ENCODE results near the gene DDHD1. TPM values are rescaled to one million over a fixed set of nuclear protein-coding genes. Genes with fewer than 3 reads are reported as not detected.
"Not testable (repeated sequence)": the region's sequence is repeated elsewhere in the genome, so short reads cannot be mapped to it uniquely, and the experiment has no call there.

The DDHD1 gene
- total and polyA plus RNA-seq, 5 donors, result 3.8 to 10.8 (median 9.5) TPM

- DNase-seq, result peak; percentile 28 to 77 (median 42)
- Histone ChIP-seq H3K27me3 (ENCODE audit: control insufficient read depth, insufficient read depth) (no peaks in the 10 kb centered on the region), H3K27ac (ENCODE audit: low read length) (no peak overlapping the region), H3K9me3 (ENCODE audit: control insufficient read depth, low read length) (no peaks in the 10 kb centered on the region), H3K4me1 (ENCODE audit: control insufficient read depth, insufficient read depth, low read length) (no peaks in the 10 kb centered on the region), H3K4me3 (ENCODE audit: low read length) (peak overlapping the region; percentile 68)
- ATAC-seq, result peak in 1 of 2 donors; percentile 2
- 4% methylated on average over 25 of the region's 25 CpGs for WGBS
- intact Hi-C loops (cut with DNase I), result no loop called here
Observed at GRCh38 chr14:53151523-53152183, 1.5 kb downstream of the DDHD1 start.

GRCh38 chr14:53149668-53150316 is 3.3 kb downstream of the DDHD1 start:
- intact Hi-C loops (cut with DNase I), result no loop called here
- DNase-seq (no peak), ATAC-seq (no peak)
- H3K4me1 ChIP-seq (ENCODE audit: control insufficient read depth, insufficient read depth, low read length), result no peaks in the 10 kb centered on the region
- WGBS, result 85% methylated on average over 4 of the region's 4 CpGs
- no peaks in the 10 kb centered on the region for H3K9me3 ChIP-seq (ENCODE audit: control insufficient read depth, low read length)
- no peak overlapping the region for H3K27ac ChIP-seq (ENCODE audit: low read length)
- H3K4me3 ChIP-seq (ENCODE audit: low read length), result no peak overlapping the region
- H3K27me3 ChIP-seq (ENCODE audit: control insufficient read depth, insufficient read depth), result no peaks in the 10 kb centered on the region

GRCh38 chr14:53148671-53149070 is 4.5 kb downstream of the DDHD1 start:
- no peaks in the 10 kb centered on the region for H3K4me1 ChIP-seq (ENCODE audit: control insufficient read depth, insufficient read depth, low read length)
- no peak overlapping the region for H3K4me3 ChIP-seq (ENCODE audit: low read length)
- no peaks in the 10 kb centered on the region for H3K27me3 ChIP-seq (ENCODE audit: control insufficient read depth, insufficient read depth)
- intact Hi-C loops (cut with DNase I), result no loop called here
- no peak overlapping the region for H3K27ac ChIP-seq (ENCODE audit: low read length)
- ATAC-seq (no peak), DNase-seq (no peak)
- H3K9me3 ChIP-seq (ENCODE audit: control insufficient read depth, low read length), result no peaks in the 10 kb centered on the region

- WGBS, result 87% methylated on average over 2 of the region's 2 CpGs
- H3K4me3 ChIP-seq (ENCODE audit: low read length), result no peak overlapping the region
- ATAC-seq (no peak), DNase-seq (no peak)
- H3K27ac ChIP-seq (ENCODE audit: low read length), result no peak overlapping the region
- no peaks in the 10 kb centered on the region for H3K27me3 ChIP-seq (ENCODE audit: control insufficient read depth, insufficient read depth)
- no peaks in the 10 kb centered on the region for H3K9me3 ChIP-seq (ENCODE audit: control insufficient read depth, low read length)
- intact Hi-C loops (cut with DNase I), result no loop called here
- no peaks in the 10 kb centered on the region for H3K4me1 ChIP-seq (ENCODE audit: control insufficient read depth, insufficient read depth, low read length)
Observed at GRCh38 chr14:53147893-53148292, 5.2 kb downstream of the DDHD1 start.

DNA sequence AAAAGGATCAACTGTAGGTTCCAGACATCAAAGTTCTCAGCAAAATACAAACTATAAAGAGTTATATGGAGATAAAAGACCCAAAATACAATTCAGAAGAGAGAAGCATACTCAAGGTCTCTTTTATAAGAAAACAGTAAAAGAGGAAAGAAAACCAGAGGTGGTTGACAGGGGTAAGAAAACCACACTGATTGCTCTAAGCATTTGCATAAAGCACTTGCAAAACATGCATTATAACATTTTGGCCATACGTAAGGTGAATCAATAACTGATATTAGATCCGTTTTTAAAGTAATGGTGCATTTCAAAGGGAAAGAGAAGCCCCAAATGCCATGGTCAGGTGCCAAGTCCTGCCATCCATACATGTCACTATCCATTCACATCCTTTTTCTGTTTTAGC is 5.9 kb downstream of the DDHD1 start:
- 87% methylated on average over 2 of the region's 2 CpGs for WGBS
- no peak overlapping the region for H3K4me3 ChIP-seq (ENCODE audit: low read length)
- no peaks in the 10 kb centered on the region for H3K27me3 ChIP-seq (ENCODE audit: control insufficient read depth, insufficient read depth)
- H3K27ac ChIP-seq (ENCODE audit: low read length), result no peak overlapping the region
- DNase-seq, result no peak
- no peaks in the 10 kb centered on the region for H3K9me3 ChIP-seq (ENCODE audit: control insufficient read depth, low read length)
- no peak for ATAC-seq
- no peaks in the 10 kb centered on the region for H3K4me1 ChIP-seq (ENCODE audit: control insufficient read depth, insufficient read depth, low read length)
- intact Hi-C loops (cut with DNase I), result no loop called here

DNA sequence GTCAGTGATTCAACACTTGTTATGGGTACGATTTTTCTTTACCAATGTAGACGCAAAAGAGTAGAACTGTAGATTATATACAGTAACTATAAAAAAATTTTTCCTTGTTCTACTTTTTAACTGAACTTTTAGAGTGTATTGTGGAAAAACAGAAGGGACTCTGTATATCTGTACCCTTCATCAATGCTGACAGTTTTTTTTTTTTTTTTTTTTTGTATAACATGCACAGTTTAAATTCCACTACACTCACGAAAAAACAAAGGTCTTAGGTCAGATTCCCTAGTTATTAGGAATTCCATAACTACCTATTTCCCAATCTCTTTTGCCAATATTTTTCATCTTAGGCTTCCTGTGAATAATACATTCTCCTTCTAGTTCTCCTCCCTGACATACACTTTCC is 6.4 kb downstream of the DDHD1 start:
- intact Hi-C loops (cut with DNase I), result no loop called here
- H3K4me3 ChIP-seq (ENCODE audit: low read length), result no peak overlapping the region
- ATAC-seq, result no peak
- no peaks in the 10 kb centered on the region for H3K27me3 ChIP-seq (ENCODE audit: control insufficient read depth, insufficient read depth)
- DNase-seq, result no peak
- no peak overlapping the region for H3K27ac ChIP-seq (ENCODE audit: low read length)
- WGBS, result 65% methylated on average over 3 of the region's 3 CpGs
- no peaks in the 10 kb centered on the region for H3K4me1 ChIP-seq (ENCODE audit: control insufficient read depth, insufficient read depth, low read length)
- no peaks in the 10 kb centered on the region for H3K9me3 ChIP-seq (ENCODE audit: control insufficient read depth, low read length)

- ATAC-seq (no peak), DNase-seq (no peak)
- 90% methylated on average over 1 of the region's 1 CpG for WGBS
Observed at GRCh38 chr14:53144244-53144643, 8.9 kb downstream of the DDHD1 start.

GRCh38 chr14:53140585-53140984 is 12.5 kb downstream of the DDHD1 start:
- ATAC-seq (no peak), DNase-seq (no peak)
- no peaks in the 10 kb centered on the region for H3K27me3 ChIP-seq (ENCODE audit: control insufficient read depth, insufficient read depth)
- no peak overlapping the region for H3K27ac ChIP-seq (ENCODE audit: low read length)
- H3K9me3 ChIP-seq (ENCODE audit: control insufficient read depth, low read length), result no peaks in the 10 kb centered on the region
- H3K4me1 ChIP-seq (ENCODE audit: control insufficient read depth, insufficient read depth, low read length), result no peaks in the 10 kb centered on the region
- no peak overlapping the region for H3K4me3 ChIP-seq (ENCODE audit: low read length)
- intact Hi-C loops (cut with DNase I), result no loop called here

More at GRCh38 chr14:53144244-53144643, 8.9 kb downstream of the DDHD1 start:
- Histone ChIP-seq H3K4me1 (ENCODE audit: control insufficient read depth, insufficient read depth, low read length) (no peaks in the 10 kb centered on the region), H3K9me3 (ENCODE audit: control insufficient read depth, low read length) (no peaks in the 10 kb centered on the region), H3K4me3 (ENCODE audit: low read length) (no peak overlapping the region), H3K27me3 (ENCODE audit: control insufficient read depth, insufficient read depth) (no peaks in the 10 kb centered on the region), H3K27ac (ENCODE audit: low read length) (no peak overlapping the region)
- intact Hi-C loops (cut with DNase I), result no loop called here

DNA sequence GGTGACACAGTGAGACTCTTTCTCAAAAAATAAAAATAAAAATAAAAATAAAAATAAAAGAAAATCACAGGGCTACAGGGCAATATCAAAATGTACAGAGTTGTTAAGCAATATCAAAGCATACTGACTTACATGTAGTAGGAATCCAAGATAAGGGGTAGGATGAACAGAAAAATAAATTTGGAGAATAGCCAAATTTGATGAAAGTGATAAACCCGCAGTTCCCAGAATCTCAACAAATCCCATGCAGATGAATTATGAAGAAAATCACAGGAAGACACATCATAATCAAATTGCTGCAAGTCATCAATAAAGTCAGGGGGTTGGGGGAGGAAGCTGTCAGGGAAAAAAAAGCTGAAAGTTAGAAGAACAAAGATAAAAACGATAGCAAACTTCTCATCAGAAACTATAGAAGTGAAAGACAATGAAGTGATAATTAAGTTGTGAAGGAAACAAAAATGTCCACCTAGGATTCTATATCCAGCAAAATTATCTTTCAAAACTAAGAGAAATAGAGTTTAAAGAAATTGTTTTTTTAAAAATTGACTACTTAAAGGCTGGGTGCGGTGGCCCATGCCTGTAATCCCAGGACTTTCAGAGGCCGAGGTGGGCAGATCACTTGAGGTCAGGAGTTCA is 15.4 kb downstream of the DDHD1 start:
- intact Hi-C loops (cut with DNase I), result no loop called here
- H3K27me3 ChIP-seq (ENCODE audit: control insufficient read depth, insufficient read depth), result no peaks in the 10 kb centered on the region
- H3K9me3 ChIP-seq (ENCODE audit: control insufficient read depth, low read length), result no peaks in the 10 kb centered on the region
- no peaks in the 10 kb centered on the region for H3K4me1 ChIP-seq (ENCODE audit: control insufficient read depth, insufficient read depth, low read length)
- 87% methylated on average over 4 of the region's 4 CpGs for WGBS
- DNase-seq, result no peak
- H3K4me3 ChIP-seq (ENCODE audit: low read length), result no peak overlapping the region
- no peak for ATAC-seq
- no peak overlapping the region for H3K27ac ChIP-seq (ENCODE audit: low read length)

DNA sequence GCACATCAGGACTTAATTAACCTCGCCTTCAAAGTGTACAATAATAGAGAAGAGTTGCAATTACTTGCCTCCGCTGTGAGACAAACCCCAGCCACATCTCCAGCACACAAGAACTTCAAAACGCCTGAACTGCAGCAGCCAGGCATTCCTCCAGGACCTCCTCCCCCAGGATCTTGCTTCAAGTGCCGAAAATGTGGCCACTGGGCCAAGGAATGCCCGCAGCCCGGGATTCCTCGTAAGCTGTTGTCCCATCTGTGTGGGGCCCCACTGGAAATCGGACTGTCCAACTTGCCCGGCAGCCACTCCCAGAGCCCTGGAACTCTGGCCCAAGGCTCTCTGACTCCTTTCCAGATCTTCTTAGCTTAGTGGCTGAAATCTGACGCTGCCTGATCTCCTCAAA is 22.6 kb downstream of the DDHD1 start:
- H3K27me3 ChIP-seq (ENCODE audit: control insufficient read depth, insufficient read depth); H3K4me3 ChIP-seq (ENCODE audit: low read length); intact Hi-C loops (cut with DNase I); H3K4me1 ChIP-seq (ENCODE audit: control insufficient read depth, insufficient read depth, low read length); ATAC-seq; H3K27ac ChIP-seq (ENCODE audit: low read length); H3K9me3 ChIP-seq (ENCODE audit: control insufficient read depth, low read length): not testable (repeated sequence)
- peak; percentile 14 to 59 (median 56) for DNase-seq
- 66% methylated on average over 10 of the region's 10 CpGs for WGBS

GRCh38 chr14:53128303-53129028 is 24.7 kb downstream of the DDHD1 start:
- DNase-seq (no peak), ATAC-seq (no peak)
- Histone ChIP-seq H3K27me3 (ENCODE audit: control insufficient read depth, insufficient read depth) (no peaks in the 10 kb centered on the region), H3K4me3 (ENCODE audit: low read length) (no peak overlapping the region), H3K9me3 (ENCODE audit: control insufficient read depth, low read length) (no peaks in the 10 kb centered on the region), H3K4me1 (ENCODE audit: control insufficient read depth, insufficient read depth, low read length) (peaks cover 1% of the 10 kb centered on the region), H3K27ac (ENCODE audit: low read length) (no peak overlapping the region)
- intact Hi-C loops (cut with DNase I), result no loop called here
- 83% methylated on average over 2 of the region's 2 CpGs for WGBS

Data from right cardiac atrium (tissue), 5 donors.